GM18909 (cell line): ENCODE measurements around the gene SEC22A.

Source experiments
- ATAC-seq: cut with Tn5 transposase; IDR thresholded peaks from one replicate; pipeline ENCODE4 v1.9.1; 2021; ENCODE audit warnings: mild to moderate bottlenecking; ENCODE audit not compliant: unreplicated experiment, poor library complexity

Gene SEC22A

DNA sequence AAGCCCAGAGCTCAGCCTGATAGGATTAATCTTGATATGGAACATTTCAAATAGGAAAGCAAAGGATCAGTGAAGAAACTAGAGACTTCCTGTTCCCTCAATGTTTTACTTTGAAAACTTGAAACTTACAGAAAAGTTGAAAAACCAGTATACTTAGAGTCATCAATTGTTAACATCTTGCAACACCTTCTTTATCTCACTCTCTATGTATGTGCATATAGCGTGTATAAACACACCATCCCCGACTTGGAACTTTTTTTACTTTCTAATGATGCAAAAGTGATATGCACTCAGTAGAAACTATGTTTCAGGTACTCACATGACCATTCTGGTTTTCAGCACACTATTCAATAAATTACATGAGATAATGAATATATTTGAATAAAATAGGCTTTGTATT is 60.5 kb downstream of the SEC22A start:
- ATAC-seq = no peak

DNA sequence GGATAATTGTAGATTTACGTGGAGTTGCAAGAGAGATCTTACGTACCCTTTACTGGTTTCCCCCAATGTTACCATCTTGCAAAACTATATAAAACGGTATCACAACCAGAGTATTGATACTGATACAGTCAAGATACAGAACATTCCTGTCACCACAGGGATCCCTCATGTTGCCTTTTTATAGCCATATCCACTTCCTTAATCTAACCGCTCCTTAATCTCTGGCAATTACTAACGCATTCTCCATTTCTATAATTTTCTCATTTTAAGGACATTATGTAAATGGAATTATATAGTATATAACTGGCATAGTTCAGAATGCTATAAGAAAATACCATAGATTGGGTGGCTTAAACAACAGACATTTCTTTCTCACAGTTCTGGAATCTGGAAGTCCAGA is 61.1 kb downstream of the SEC22A start:
- no peak for ATAC-seq

DNA sequence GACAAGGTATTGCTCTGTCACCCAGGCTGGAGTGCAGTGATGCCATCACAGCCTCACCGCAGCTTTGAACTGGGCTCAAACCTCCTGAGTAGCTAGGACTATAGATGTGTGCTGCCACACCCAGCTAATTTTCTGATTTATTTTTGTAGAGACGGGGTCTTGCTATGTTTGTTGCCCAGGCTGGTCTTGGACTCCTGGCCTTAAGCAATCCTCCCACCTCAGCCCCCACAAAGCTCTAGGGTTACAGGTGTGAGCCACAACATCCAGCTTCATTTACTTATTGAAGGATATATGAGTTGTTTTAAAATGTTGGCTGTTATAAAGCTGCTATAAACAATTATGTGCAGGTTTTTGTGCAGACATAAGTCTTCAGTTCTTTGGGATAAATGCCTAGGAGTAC is 62.2 kb downstream of the SEC22A start:
- ATAC-seq = no peak

DNA sequence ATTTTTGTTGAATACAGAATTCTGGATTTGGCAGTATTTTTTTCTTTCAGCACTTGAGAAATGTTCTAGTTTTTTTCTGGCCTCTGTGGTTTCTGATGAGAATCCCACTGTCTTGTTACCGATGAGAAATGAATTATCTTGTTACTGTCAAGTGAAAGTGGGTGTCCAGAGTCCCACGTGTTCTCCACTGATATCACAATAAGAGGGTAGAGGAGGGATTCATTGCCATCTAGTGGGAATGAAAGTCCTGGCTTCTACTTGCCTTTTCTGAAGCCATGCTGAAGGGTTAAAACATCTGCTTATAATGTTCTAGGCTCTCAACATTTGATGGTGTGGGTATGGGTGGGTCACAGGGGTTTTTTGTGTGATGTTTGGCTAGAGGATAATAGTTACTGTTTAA is 66.1 kb downstream of the SEC22A start:
- no peak for ATAC-seq

DNA sequence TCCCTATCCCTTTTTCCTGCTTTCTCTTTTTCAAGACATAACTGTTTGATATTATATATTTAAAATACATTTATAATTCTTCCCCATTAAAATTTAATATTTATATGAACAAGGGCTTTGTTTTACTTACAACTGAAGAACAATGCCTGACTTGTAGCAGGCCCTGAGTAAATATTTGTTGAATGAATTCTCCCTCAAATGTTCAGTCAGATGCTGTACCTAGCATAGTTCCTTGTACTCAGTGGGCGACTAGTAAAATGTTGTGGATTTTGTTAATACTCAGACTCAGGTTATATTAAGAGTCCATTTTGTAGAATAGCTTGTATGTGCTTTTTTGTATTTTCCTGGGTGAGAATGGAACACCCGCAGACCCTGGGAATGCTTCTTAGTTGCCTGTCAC is 69.1 kb downstream of the SEC22A start:
- ATAC-seq = no peak

DNA sequence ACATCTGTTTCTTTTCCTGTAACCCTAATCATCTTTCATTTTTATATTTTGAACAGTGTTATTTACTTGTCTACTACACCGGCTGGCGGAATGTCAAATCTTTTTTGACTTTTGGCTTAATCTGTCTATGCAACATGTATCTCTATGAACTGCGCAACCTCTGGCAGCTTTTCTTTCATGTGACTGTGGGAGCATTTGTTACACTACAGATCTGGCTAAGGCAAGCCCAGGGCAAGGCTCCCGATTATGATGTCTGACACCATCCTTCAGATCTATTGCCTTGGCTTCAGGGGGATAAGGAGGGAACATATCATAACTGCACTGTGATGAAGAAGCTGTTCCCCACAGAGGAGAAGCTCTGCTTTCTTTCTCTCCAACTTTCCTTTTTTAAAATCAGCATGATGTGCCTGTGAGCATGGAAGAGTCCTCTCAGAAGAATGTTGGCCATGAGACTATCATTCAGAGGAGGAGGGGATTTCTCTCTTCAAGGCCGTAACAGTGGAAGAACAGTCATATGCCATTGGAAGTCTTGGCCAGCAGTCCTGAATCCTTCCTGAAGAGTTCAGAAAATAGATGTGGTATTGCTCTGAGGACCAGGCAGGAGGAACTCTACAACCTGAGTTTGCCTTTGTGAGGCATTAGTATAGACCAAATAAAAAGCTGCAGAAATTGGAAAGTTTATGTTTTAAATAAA is 69.9 kb downstream of the SEC22A start:
- ATAC-seq = no peak

DNA sequence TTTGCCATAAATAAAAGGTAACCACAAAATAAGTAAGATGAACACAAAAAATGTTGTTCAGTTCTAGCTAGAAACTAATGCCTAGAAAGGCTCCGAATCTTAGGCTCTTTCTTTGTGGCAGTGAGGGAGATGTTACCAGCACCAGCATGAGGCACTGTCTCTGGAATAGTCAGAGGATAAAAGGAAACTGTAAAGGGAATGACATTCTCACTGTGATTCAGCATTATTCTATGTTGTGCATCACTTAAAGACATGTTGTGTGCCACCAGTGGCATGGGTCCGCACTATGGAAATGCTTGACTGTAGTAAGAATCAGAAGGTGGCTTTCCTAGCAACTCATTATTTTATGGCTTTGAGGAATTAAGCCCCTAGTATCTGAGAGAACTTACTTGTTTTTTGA is 70.8 kb downstream of the SEC22A start:
- ATAC-seq = no peak

DNA sequence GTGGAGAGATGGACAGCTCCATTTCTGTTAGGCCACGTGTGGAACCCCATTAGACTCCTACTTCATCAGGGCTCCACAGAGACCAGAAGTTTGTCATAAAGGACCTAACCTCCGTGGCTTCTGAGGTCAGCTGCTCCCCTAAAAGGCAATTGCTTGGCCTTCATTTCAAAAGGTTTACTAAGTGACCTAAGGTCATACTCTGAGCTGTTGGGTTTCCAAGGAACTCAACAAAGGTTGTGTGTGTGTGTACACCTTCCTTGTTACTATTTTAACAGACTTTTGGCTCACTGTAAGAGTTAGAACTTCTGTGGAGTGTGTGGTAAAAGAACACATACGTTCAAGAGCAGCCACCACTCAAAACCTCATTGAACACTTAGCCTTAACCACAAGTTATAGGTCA is 73.9 kb downstream of the SEC22A start:
- ATAC-seq = no peak

DNA sequence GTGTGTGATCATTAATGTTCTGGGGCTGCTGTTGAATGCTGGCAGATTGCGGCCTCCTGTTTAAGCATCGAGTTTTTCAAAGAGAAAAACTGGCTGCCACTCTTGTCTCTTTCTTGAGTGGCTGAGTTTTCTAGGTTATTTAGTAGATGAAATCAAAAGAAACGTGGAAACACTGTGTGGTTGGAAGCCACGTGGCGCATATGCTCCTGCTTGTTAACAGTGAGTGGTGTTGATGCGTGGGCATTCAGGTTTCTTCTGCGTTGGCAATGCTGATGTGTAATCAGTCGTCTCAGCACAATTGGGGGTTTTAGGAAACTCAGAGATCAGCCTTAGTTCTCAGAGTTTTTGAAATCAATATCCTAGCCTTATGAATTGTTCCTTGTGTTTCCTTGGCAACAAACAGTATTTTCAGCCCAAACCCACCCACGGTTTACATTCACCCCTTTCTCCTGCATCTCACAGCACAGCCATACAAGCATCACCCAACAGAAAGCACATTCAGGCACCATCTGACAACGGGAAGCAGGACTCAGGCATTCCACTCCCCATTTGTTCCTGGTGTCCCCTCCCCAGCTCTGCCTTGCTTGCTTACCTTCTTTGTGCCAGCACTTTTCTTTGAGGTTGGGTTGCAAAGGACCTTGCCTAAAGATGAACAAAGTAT is 74.7 kb downstream of the SEC22A start:
- ATAC-seq = no peak

DNA sequence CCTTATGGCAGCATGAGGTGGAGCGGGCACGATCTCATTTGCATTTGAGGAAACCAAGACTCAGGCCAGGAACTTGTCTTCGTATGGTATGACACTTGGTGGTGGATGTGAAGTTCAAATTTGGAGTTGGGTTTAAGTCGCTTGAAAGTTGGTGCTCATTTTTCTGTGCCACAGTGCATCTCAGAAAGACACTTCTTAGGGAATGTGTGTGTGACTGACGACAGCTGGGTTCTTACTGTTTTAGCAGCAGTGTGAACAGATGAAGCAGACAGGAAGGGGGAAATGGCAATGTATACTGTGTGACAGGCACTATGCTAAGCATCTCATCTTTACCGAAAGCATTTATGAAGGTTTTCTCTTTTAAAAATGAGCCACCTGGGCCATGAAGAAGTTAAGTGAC is 75.4 kb downstream of the SEC22A start:
- ATAC-seq = no peak

DNA sequence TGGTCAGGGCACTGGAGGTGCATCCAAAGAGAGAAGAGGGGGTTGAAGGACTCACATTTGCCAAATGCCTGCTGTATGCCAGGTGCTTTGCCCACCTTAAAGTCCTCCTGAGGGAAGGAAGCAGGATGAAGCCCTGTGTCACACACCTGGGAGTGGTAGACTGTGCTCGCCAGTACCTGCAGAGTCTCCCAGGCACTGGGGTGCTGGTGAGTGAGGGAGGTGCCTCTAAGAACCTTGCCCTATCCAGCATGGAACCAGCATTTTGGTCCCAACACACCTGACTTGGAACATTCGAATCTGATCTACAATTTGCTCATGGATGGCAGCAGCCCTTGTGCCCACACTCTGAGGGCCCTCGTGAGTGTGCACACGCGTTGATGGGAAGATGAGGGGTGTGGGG is 76.7 kb downstream of the SEC22A start:
- ATAC-seq = no peak

DNA sequence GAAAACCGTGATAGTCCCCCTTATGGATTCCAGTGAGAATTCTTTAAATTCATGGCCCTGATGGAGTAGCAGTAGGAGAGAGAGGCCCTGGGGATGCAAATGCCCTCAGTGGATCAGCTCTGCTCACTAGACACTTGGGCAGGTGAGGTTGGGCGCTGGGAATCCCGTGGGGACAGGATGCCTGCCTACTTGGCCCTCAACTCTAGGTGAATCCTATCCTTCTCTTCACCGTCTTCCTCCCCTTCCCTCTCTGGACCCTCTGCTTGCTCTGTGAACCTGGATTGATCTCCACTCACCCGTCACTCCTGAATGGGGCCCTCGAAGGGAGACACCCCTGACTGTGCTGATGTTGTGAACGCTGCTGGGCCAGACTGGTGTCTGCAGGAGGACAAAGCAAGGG is 77.4 kb downstream of the SEC22A start:
- ATAC-seq = no peak

DNA sequence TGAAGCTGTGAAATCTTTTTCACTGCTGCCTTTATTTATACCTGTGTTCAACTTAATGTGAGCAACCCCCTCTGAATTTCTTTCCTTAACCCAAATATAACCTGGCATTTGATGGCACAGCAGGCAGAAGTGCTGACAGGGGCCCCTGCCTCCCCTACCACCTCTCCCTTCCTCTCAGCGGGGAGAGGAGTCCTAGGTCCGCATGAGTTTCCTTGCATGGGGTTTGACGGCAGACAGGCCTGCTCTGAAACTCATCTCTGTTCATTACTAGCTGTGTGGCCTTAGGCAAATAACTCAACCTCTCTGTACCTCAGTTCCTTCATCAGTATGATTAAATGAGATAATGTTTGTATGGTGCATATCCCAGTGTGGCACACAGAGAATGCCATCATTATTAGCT is 79.7 kb downstream of the SEC22A start:
- no peak for ATAC-seq

DNA sequence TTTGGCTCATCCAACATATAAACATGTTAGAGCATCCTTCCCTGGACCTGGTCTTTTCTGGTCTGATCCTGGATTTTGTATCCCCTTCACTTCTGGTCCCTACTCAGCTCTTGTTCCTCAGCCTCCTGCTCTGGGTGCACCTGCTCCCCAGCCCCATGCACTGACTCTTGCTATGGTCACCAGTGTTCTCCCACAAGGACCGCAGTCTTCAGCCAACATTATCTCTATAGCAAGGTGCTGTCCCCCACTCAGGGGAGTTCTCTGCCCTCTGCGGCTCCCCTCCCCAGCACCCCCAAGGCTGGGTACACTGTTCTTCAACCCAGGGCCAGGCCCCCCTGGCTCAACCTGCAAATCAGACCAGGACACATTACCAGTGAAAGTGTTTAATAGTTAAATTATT is 80.2 kb downstream of the SEC22A start:
- no peak for ATAC-seq

DNA sequence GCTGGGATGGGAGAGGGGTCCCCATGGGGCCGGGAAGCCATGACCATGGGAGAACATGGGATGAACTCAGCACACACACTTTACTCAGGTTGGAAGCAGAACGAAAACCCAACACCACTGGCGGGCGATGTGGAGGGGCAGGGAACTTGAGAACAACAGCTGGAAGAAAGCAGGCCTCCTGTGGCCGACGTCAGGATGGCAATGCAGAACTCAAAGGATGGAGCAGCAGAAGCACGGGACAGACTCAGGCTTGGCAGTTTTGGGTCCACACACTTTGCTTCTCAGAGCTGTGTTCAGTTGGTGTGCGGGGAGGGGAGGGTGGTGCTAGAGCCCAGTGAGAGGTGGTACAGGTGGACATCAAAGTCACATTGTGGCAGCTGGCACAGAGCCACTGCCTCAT is 80.7 kb downstream of the SEC22A start:
- no peak for ATAC-seq

DNA sequence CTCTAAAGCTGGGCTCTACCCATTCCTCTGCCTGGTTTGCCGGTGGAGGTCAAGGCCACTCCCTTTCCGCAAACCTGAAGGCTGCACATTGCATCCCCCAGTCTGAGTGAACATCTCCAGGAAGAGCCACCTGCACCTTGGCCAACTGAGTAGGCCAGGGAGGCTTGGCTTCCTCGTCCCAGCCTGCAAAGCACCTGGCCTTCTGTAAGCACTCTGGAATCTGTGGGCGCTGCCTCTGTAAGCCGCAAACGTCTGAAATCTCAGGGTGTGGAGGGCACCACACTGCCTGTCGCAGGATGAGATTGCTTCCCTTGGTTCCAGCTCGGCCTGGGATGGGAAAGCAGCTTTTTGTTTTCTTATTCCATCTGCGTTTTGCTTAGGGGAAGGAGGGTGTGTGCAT is 81.3 kb downstream of the SEC22A start:
- no peak for ATAC-seq

DNA sequence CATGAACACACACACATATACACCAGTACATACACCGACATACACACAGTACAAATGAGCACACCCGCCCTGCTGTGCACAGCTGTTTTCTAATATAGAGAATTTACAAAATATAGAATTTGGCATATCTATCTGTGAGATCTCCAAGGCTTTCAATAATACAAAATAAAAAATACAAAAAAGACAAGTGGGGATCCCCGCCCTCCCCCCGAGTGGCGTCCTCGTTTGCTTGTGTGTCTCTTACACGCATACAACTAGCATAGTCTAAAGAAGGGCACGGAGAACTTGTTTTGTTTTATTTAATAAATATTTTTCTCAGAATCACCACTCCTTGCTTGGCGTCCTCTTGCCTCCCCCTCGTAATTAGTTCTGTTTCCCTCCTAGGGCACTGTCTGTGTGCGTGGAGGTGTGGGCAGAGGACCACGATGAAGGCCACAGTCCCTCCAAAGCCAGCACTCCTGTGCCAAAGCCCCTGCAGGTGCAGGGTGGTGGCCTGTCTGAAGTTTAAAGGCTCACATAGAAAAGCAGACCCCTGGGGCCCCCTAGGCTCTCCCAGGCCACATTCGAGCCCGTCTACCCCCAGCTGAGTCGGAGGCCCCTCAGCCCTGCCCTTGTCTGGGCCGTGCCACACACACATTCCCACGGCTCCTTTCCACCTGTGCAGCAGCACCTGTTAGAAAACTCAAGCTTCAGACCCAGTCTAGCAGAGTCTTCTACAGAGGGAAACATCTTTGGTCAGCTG is 82.1 kb downstream of the SEC22A start:
- no peak for ATAC-seq

DNA sequence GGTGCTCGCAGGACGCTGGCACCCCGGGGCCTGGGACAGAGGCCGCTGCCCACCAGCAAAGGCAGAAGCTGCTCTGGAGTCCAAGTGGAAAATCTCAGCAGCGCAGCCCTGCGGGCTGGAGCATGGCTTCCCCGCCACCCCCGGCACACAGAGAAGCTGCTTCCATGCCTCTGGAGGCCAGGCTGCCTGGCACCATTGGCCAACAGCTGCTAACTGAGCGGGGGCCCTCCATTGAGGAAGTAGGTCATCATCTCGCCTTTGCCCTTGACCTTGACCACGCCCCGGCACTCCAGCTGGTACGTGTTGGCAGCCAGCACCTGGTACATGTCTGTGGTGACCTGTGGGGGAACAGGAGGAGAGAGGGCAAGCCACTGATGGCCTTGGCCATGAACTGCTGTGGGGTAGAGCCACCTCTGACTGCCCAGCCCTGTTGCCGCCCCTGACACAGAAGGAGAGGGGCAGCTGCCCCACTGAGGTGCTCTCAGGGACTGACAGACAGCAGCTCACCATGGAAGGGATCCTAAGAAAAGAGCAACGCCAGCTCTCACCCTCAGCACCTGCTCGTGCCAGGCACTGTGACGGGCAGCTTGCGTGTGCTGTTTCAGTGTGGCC is 82.8 kb downstream of the SEC22A start:
- ATAC-seq = no peak

DNA sequence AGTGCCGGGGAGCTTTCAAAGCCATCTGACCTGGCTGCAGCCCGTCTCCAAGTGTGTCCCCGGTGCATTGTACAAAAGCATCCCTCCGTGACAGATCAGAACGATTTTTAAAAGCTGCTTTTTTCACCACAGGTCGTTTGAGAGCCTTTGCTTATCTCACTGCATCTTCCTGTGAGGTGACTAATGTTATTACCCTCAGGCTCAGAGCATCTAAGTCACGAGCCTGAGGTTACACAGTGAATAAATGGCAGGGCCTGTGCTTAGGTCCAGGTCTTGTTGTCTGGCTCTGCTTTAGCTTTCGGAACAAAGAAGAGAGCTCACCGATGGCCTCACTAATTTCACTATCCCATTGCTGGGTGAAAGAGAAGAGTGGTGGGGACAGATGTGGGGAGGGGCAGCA is 83.3 kb downstream of the SEC22A start:
- no peak for ATAC-seq

DNA sequence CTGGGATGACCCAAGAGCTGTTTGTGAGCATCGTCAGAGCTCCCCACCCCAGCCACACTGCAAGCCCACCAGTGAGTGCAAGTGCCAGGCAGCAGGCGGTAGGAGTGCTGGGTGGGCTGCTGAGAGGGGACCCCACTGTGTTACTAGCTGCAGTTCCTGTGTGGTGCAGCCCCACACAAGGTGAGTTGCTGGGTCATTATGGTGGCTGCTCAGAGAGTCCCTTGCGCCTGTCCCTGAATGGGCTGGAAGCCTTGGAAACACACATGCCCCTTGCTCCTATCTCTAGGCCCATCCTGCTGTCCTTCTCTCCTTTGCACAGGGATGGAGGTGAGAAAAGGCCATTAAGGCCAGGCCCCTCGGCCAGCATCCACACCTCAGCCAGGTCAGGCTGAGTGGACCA is 83.7 kb downstream of the SEC22A start:
- no peak for ATAC-seq

DNA sequence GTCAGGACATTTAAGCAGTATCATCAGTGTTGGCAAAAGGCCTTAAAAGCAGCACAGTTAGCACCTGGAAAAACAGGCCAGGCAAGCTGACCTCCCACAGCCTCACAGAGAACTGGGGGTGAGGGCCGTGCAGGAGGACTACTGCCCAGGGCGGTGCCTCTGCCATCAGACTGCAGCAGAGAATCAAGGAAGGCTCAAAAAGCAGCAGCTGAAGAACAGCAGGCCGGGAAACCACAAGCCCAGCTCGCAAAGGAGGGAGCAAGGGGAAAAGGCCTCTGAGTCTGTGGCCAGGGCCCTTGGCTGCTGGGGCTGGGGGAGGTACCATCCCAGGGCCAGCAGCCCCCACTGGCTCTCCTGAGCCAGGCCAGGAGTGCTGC is 84.2 kb downstream of the SEC22A start:
- ATAC-seq = no peak
